8988T (cell line): ENCODE measurements around the gene ECEL1.
"Not testable (repeated sequence)": the region's sequence is repeated elsewhere in the genome, so short reads cannot be mapped to it uniquely, and the experiment has no call there.

ENCODE experiments used
- DNase-seq: peaks from one replicate; pipeline ENCODE4 v3.0.0; 2011

ECEL1 gene

GRCh38 chr2:232487385-232488096 lies at the start of gene ECEL1:
Gene ECEL1 (minus strand): TSS chr2:232487834. CDS start chr2:232486653, 1,181 bp downstream.
- peak; percentile 10 for DNase-seq

- peak; percentile 70 for DNase-seq
These were observed 49.4 kb upstream of the ECEL1 start for GRCh38 chr2:232537079-232537478.

GRCh38 chr2:232535761-232536530 lies 48.3 kb upstream of the ECEL1 start:
- DNase-seq: no peak

- DNase-seq: no peak
These were observed 47.5 kb upstream of the ECEL1 start for GRCh38 chr2:232534940-232535651.

GRCh38 chr2:232533944-232534710 lies 46.5 kb upstream of the ECEL1 start:
- DNase-seq: no peak

- DNase-seq: not testable (repeated sequence)
These were observed 45.2 kb upstream of the ECEL1 start for GRCh38 chr2:232532821-232533220.

GRCh38 chr2:232532419-232532818 lies 44.8 kb upstream of the ECEL1 start:
- DNase-seq: no peak

- DNase-seq: no peak
These were observed 43.1 kb upstream of the ECEL1 start for GRCh38 chr2:232530626-232531260.

- DNase-seq: no peak
These were observed 42.3 kb upstream of the ECEL1 start for GRCh38 chr2:232529806-232530547.

- DNase-seq: no peak
These were observed 41.3 kb upstream of the ECEL1 start for GRCh38 chr2:232528746-232529460.

GRCh38 chr2:232527905-232528470 lies 40.4 kb upstream of the ECEL1 start:
- DNase-seq: no peak

- no peak for DNase-seq
These were observed 38.8 kb upstream of the ECEL1 start for GRCh38 chr2:232526372-232526941.

- DNase-seq: no peak
These were observed 38.2 kb upstream of the ECEL1 start, which contains the start of gene CHRND for GRCh38 chr2:232525791-232526371. Gene CHRND (plus strand): TSS chr2:232526160. CDS start chr2:232526216, 56 bp downstream.

GRCh38 chr2:232525199-232525598 lies 37.6 kb upstream of the ECEL1 start:
- no peak for DNase-seq

- no peak for DNase-seq
These were observed 37.1 kb upstream of the ECEL1 start for GRCh38 chr2:232524771-232525170.

GRCh38 chr2:232523682-232524597 lies 36.3 kb upstream of the ECEL1 start:
- DNase-seq: peak; percentile 74

GRCh38 chr2:232523402-232523681 lies 35.7 kb upstream of the ECEL1 start:
- DNase-seq: no peak

- DNase-seq: no peak
These were observed 35.2 kb upstream of the ECEL1 start for GRCh38 chr2:232522623-232523401.
